Peyer's patch (tissue), 4 donors: ENCODE measurements around the gene PCED1B.

Experiments used
- POLR2A ChIP-seq, 2 donors: fragments of 450-650 bp; IDR thresholded peaks; one replicate each; pipeline ENCODE4 v1.5.1; 2017; ENCODE audit warnings: antibody characterized with exemption in 2 of 2, mild to moderate bottlenecking in 2 of 2, moderate library complexity in 2 of 2
- TF ChIP-seq, protein P1 (sequence below), 6 experiments: fragments of 450-650 bp in 4 of 6; fragments of 200-600 bp in 2 of 6; sonication (generic) in 1 of 6; IDR thresholded peaks; one replicate each; pipeline ENCODE4 v1.5.1; 2017 to 2019; ENCODE audit warnings: antibody characterized with exemption in 6 of 6, mild to moderate bottlenecking in 3 of 6, moderate library complexity in 1 of 6

DNA sequence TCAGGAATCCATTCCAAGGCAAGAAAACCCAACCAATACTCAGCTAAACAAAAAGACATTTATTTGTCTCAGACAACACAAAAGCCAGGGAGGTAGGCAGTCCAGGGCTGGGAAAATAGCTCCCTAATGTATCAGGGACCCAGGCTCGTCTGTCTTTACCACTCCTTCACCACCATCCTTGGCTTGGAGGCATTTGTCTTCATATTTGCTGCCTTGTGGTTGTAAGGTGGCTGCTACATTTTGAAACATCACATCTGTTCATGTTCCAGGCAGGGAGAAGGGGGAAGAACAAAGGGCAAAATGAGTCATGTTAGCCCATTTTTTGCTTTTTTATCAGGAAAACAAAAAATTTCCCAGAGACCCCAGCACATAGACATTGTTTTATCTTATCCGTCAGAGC, 44.8 kb upstream of the PCED1B start:
- TF ChIP-seq, protein P1, sequence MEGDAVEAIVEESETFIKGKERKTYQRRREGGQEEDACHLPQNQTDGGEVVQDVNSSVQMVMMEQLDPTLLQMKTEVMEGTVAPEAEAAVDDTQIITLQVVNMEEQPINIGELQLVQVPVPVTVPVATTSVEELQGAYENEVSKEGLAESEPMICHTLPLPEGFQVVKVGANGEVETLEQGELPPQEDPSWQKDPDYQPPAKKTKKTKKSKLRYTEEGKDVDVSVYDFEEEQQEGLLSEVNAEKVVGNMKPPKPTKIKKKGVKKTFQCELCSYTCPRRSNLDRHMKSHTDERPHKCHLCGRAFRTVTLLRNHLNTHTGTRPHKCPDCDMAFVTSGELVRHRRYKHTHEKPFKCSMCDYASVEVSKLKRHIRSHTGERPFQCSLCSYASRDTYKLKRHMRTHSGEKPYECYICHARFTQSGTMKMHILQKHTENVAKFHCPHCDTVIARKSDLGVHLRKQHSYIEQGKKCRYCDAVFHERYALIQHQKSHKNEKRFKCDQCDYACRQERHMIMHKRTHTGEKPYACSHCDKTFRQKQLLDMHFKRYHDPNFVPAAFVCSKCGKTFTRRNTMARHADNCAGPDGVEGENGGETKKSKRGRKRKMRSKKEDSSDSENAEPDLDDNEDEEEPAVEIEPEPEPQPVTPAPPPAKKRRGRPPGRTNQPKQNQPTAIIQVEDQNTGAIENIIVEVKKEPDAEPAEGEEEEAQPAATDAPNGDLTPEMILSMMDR (IDR thresholded peaks at IDR 0.05): no peak
- TF ChIP-seq POLR2A (IDR thresholded peaks at IDR 0.05): no peak
